ENCODE results near the gene SLC7A6. TPM values are rescaled to one million over a fixed set of nuclear protein-coding genes. Genes with fewer than 3 reads are reported as not detected.

SLC7A6 gene
- total and polyA plus RNA-seq, 2 of the 13 experiments (the other 11 are each of a cell fraction or from before 2014, with no cell fraction given): 35.8 to 70.8 TPM

DNA sequence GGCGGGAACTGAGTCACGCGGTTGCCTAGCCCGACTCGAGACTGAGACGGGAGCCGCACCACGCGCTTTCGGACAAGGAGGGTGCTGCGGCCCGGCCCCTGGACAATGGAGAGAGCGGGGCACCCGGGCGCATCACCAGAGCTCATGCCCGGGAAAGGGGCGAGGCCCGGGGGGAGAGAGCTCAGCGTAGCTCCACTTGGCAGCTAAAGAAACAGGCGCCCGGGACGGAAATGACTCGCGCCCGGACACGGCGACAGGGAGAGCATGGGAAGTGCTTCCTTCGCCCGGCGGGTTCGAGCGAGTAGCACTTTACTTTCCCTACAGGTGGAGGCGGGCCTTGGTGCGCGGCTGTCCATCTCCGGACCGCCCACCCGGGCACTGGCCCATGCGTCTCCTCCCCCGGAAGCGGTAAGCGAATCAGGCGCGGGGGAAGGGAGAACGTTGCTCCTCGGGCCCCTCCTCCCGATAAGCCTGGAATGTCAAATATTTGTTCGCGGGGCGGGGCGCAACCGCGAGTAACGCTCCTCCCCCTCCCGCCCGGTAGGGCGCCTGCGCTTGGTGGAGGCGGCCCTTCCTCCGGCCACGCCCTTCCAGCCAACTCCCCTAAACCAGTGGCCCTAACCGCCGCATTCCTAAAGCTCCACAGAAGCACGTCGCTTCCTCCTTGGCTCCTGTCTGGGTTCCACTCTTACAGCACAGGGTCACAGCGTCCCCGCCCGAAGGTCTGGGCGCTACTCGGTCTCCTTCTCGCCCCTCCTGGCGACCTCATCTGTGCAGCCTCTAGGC, 26.9 kb upstream of the SLC7A6 start (continued):
- TF ChIP-seq, protein P1, sequence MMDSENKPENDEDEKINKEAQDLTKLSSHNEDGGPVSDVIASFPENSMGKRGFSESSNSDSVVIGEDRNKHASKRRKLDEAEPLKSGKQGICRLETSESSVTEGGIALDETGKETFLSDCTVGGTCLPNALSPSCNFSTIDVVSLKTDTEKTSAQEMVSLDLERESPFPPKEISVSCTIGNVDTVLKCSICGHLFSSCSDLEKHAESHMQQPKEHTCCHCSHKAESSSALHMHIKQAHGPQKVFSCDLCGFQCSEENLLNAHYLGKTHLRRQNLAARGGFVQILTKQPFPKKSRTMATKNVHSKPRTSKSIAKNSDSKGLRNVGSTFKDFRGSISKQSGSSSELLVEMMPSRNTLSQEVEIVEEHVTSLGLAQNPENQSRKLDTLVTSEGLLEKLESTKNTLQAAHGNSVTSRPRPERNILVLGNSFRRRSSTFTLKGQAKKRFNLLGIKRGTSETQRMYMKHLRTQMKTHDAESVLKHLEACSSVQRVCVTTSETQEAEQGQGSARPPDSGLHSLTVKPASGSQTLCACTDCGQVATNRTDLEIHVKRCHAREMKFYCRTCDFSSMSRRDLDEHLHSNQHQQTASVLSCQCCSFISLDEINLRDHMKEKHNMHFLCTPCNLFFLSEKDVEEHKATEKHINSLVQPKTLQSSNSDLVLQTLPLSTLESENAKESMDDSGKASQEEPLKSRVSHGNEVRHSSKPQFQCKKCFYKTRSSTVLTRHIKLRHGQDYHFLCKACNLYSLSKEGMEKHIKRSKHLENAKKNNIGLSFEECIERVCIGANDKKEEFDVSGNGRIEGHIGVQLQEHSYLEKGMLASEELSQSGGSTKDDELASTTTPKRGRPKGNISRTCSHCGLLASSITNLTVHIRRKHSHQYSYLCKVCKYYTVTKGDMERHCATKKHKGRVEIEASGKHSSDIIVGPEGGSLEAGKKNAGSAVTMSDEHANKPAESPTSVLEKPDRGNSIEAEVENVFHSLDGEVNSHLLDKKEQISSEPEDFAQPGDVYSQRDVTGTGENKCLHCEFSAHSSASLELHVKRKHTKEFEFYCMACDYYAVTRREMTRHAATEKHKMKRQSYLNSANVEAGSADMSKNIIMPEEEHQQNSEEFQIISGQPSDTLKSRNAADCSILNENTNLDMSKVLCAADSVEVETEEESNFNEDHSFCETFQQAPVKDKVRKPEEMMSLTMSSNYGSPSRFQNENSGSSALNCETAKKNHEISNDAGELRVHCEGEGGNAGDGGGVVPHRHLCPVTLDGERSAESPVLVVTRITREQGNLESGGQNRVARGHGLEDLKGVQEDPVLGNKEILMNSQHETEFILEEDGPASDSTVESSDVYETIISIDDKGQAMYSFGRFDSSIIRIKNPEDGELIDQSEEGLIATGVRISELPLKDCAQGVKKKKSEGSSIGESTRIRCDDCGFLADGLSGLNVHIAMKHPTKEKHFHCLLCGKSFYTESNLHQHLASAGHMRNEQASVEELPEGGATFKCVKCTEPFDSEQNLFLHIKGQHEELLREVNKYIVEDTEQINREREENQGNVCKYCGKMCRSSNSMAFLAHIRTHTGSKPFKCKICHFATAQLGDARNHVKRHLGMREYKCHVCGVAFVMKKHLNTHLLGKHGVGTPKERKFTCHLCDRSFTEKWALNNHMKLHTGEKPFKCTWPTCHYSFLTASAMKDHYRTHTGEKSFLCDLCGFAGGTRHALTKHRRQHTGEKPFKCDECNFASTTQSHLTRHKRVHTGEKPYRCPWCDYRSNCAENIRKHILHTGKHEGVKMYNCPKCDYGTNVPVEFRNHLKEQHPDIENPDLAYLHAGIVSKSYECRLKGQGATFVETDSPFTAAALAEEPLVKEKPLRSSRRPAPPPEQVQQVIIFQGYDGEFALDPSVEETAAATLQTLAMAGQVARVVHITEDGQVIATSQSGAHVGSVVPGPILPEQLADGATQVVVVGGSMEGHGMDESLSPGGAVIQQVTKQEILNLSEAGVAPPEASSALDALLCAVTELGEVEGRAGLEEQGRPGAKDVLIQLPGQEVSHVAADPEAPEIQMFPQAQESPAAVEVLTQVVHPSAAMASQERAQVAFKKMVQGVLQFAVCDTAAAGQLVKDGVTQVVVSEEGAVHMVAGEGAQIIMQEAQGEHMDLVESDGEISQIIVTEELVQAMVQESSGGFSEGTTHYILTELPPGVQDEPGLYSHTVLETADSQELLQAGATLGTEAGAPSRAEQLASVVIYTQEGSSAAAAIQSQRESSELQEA (CRISPR knock-in tag; IDR thresholded peaks at IDR 0.05; ENCODE audit: not compliant biosample characterization): no peak
- TF ChIP-seq ZNF24 (IDR thresholded peaks at IDR 0.05): no peak
- no peak for TF ChIP-seq ZNF549 (CRISPR knock-in tag; IDR thresholded peaks at IDR 0.05)
- 0 out of 2 replicates have a peak, but pooled peaks have one; percentile 48 for TF ChIP-seq ZSCAN29 (CRISPR knock-in tag; conservative IDR thresholded peaks at IDR 0.05)
- TF ChIP-seq EEA1 (CRISPR knock-in tag; IDR thresholded peaks at IDR 0.05; ENCODE audit: borderline replicate concordance): 0 out of 2 replicates have a peak, but pooled peaks have one; percentile 35
